Upper lobe of left lung (tissue), 6 donors: ENCODE measurements around the gene PSMD12. TPM values are rescaled to one million over a fixed set of nuclear protein-coding genes. Genes with fewer than 3 reads are reported as not detected.

Source experiments
- ATAC-seq, 2 donors: fragments of 200-7000 bp; cut with Tn5 transposase; one replicate each; pipeline ENCODE4 v1.9.1; 2022; ENCODE audit warnings: mild to moderate bottlenecking in 2 of 2, moderate library complexity in 2 of 2; ENCODE audit not compliant: low FRiP score in 2 of 2
- DNase-seq, 2 donors: peaks; one replicate each; pipeline ENCODE4 v3.0.0-alpha.2; 2019 to 2020
- H3K27ac ChIP-seq, 4 donors: fragments of 200-600 bp; sonication (generic); one replicate each; pipeline ENCODE4 v1.5.1; 2016 to 2019
- H3K27me3 ChIP-seq, 4 donors: fragments of 200-600 bp; sonication (generic); one replicate each; pipeline ENCODE4 v1.5.1; 2017 to 2019
- H3K36me3 ChIP-seq, 4 donors: fragments of 200-600 bp; sonication (generic); one replicate each; pipeline ENCODE4 v1.5.1; 2016 to 2019
- H3K4me1 ChIP-seq, 4 donors: fragments of 200-600 bp; sonication (generic); one replicate each; pipeline ENCODE4 v1.5.1; 2018 to 2019
- H3K4me3 ChIP-seq, 4 donors: fragments of 200-600 bp; sonication (generic); one replicate each; pipeline ENCODE4 v1.5.1; 2017 to 2019; ENCODE audit warnings: mild to moderate bottlenecking in 2 of 4, moderate library complexity in 1 of 4
- H3K9me3 ChIP-seq, 4 donors: fragments of 200-600 bp; sonication (generic); one replicate each; pipeline ENCODE4 v1.5.1; 2018 to 2019
- CTCF ChIP-seq, 6 experiments: fragments of 450-650 bp in 4 of 6; fragments of 200-600 bp in 2 of 6; sonication (generic) in 2 of 6; IDR thresholded peaks; one replicate each; pipeline ENCODE4 v1.5.1; 2016 to 2019; ENCODE audit warnings: antibody characterized with exemption in 6 of 6
- EP300 ChIP-seq, 4 donors: sonication (generic); formaldehyde crosslinking; IDR thresholded peaks; one replicate each; pipeline ENCODE4 v1.5.1; 2017; ENCODE audit warnings: antibody characterized with exemption in 4 of 4, control low read depth in 2 of 4
- POLR2A ChIP-seq, 4 donors: fragments of 450-650 bp; IDR thresholded peaks; one replicate each; pipeline ENCODE4 v1.5.1; 2016 to 2017; ENCODE audit warnings: antibody characterized with exemption in 4 of 4, mild to moderate bottlenecking in 2 of 4
- POLR2AphosphoS5 ChIP-seq, 2 donors: sonication (generic); formaldehyde crosslinking; IDR thresholded peaks; one replicate each; pipeline ENCODE4 v1.5.1; 2017; ENCODE audit warnings: antibody characterized with exemption in 2 of 2
- WGBS, 2 donors: methylation state at CpG; one replicate each; pipeline ENCODE4 v1.1.5; 2017 to 2018; 5-methylcytosine and 5-hydroxymethylcytosine counted together
- small RNA-seq, 4 donors: library from RNA; depleted of rRNA; stranded (forward); fragments of <200 nt; gene quantifications; one replicate each; pipeline ENCODE3, GENCODE V24; 2016
- total RNA-seq, 6 donors: library from RNA; depleted of rRNA in 4 of 6; stranded (reverse); fragments of >200 nt in 4 of 6; gene quantifications; one replicate each; pipeline versions ENCODE4 v1.1.0 to v1.2.1, GENCODE V29; 2016 to 2021
- donor health status: DM: no; HTN: no; CAD: no; lungs with moderate emphysema.
- donor health status: DM: no; HTN: yes; CAD: no; lungs with severe emphysema.

Gene PSMD12
- total RNA-seq, 6 donors from 2014 or later: 11.9 to 36.9 (median 29.8) TPM

GRCh38 chr17:67293251-67294203 is 72.8 kb downstream of the PSMD12 start:
- peaks cover 5 to 19% (median 14%) of the 10 kb centered on the region in 4 donors for H3K4me1 ChIP-seq
- H3K27ac ChIP-seq: no peak overlapping the region
- peak overlapping the region in 2 of 4 donors; percentile 19 to 25 for H3K4me3 ChIP-seq
- TF ChIP-seq POLR2AphosphoS5 (IDR thresholded peaks at IDR 0.05) (no peak), CTCF (IDR thresholded peaks at IDR 0.05) (peak; percentile 73 to 81 (median 75))
- no peaks in the 10 kb centered on the region for H3K36me3 ChIP-seq
- DNase-seq (peak in 1 of 2 donors; percentile 76), ATAC-seq (peak; percentile 82 to 84)
- no peaks in the 10 kb centered on the region for H3K27me3 ChIP-seq
- 47 to 59% methylated on average over 28 to 30 of the region's 32 CpGs for WGBS, 2 donors
- H3K9me3 ChIP-seq: no peaks in the 10 kb centered on the region

- ATAC-seq (peak in 1 of 2 donors; percentile 17), DNase-seq (no peak)
- TF ChIP-seq POLR2AphosphoS5 (IDR thresholded peaks at IDR 0.05) (no peak), POLR2A (IDR thresholded peaks at IDR 0.05) (no peak), EP300 (IDR thresholded peaks at IDR 0.05) (no peak), CTCF (IDR thresholded peaks at IDR 0.05) (no peak)
- WGBS, 2 donors: 66 to 68% methylated on average over 11 of the region's 11 CpGs
- H3K9me3 ChIP-seq: no peaks in the 10 kb centered on the region
- H3K4me1 ChIP-seq: peaks cover 5 to 19% (median 14%) of the 10 kb centered on the region in 4 donors
- no peaks in the 10 kb centered on the region for H3K27me3 ChIP-seq
- H3K27ac ChIP-seq: peak overlapping the region in 1 of 4 donors; percentile 22
- H3K4me3 ChIP-seq: no peak overlapping the region
- no peaks in the 10 kb centered on the region for H3K36me3 ChIP-seq
Measured at GRCh38 chr17:67290711-67291291, 75.6 kb downstream of the PSMD12 start.

- H3K36me3 ChIP-seq: no peaks in the 10 kb centered on the region
- 66 to 95% methylated on average over 3 of the region's 3 CpGs for WGBS, 2 donors
- no peak overlapping the region for H3K27ac ChIP-seq
- DNase-seq (no peak), ATAC-seq (no peak)
- no peaks in the 10 kb centered on the region for H3K9me3 ChIP-seq
- no peak for TF ChIP-seq CTCF (IDR thresholded peaks at IDR 0.05)
- TF ChIP-seq EP300 (IDR thresholded peaks at IDR 0.05): no peak
- TF ChIP-seq POLR2AphosphoS5 (IDR thresholded peaks at IDR 0.05): no peak
- no peak for TF ChIP-seq POLR2A (IDR thresholded peaks at IDR 0.05)
- peaks cover 5 to 19% (median 14%) of the 10 kb centered on the region in 4 donors for H3K4me1 ChIP-seq
- H3K4me3 ChIP-seq: no peak overlapping the region
- H3K27me3 ChIP-seq: no peaks in the 10 kb centered on the region
Measured at GRCh38 chr17:67290244-67290643, 76.1 kb downstream of the PSMD12 start.

GRCh38 chr17:67289181-67289876 is 77.0 kb downstream of the PSMD12 start:
- Histone ChIP-seq H3K27me3 (no peaks in the 10 kb centered on the region), H3K9me3 (no peaks in the 10 kb centered on the region), H3K4me1 (peaks cover 5 to 19% (median 14%) of the 10 kb centered on the region in 4 donors), H3K27ac (no peak overlapping the region), H3K4me3 (peak overlapping the region in 1 of 4 donors; percentile 8), H3K36me3 (no peaks in the 10 kb centered on the region)
- no peak for TF ChIP-seq POLR2AphosphoS5 (IDR thresholded peaks at IDR 0.05)
- TF ChIP-seq EP300 (IDR thresholded peaks at IDR 0.05): no peak
- TF ChIP-seq POLR2A (IDR thresholded peaks at IDR 0.05): no peak
- TF ChIP-seq CTCF (IDR thresholded peaks at IDR 0.05): no peak
- ATAC-seq (peak; percentile 75 to 81), DNase-seq (peak in 1 of 2 donors; percentile 41)
- 8 to 18% methylated on average over 13 to 14 of the region's 14 CpGs for WGBS, 2 donors

Small RNA genes within 50 kb of the gene (small RNA-seq; reads per million reads assigned to genes)
- 0 reads per million in 4 donors for gene RF00019

Other genes starting within 250 kb of the PSMD12 start
- gene HELZ, start 121.4 kb downstream of the PSMD12 start, total RNA-seq: 100 to 1,000 TPM in 1 of 6 donors, 10 to 100 TPM in 5; 52.1 to 166 (median 60.8) TPM
- gene PITPNC1, start 10.7 kb upstream of the PSMD12 start, total RNA-seq: 10 to 100 TPM in 4 of 6 donors, 1 to 10 TPM in 2; 8.5 to 23.3 (median 13.7) TPM